ENCODE measurements around the gene CCDC124.
"Not testable (repeated sequence)": the region's sequence is repeated elsewhere in the genome, so short reads cannot be mapped to it uniquely, and the experiment has no call there.

CCDC124 gene

DNA sequence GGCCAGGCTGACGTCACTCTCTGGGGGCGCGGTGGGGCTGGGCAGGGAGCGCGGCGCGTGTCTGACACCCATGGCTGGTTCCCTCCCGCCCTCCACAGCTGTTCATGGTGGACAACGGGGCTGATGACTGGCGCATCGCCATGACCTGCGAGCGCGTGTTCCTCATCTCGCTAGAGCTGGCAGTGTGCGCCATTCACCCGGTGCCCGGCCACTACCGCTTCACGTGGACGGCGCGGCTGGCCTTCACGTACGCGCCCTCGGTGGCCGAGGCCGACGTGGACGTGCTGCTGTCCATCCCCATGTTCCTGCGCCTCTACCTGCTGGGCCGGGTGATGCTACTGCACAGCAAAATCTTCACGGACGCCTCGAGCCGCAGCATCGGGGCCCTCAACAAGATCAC, 48.8 kb downstream of the CCDC124 start:
- DNase-seq (ENCODE audit: low read depth in 2 of 2, low spot score in 1 of 2): no peak

DNA sequence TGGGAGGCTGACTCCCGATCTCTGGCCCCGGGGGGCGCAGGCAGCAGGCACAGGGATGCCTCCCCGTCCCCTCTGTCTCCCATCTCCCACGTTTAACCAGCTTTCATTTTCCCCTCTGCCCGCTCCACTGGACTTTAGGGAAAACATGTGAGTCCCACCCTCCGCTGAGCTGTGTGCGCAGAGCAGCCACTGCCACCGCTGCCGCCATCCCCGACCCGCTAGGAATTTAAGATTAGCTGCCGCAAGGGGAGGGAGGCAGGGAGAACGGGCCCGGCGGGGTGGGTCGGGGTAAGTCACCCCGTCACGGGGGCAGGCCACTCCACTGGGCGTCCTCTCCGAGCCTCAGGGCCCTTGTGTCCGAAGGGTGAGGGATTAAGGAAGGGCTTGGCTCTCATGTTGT, 49.6 kb downstream of the CCDC124 start:
- DNase-seq (ENCODE audit: low read depth in 2 of 2, low spot score in 1 of 2): no peak

DNA sequence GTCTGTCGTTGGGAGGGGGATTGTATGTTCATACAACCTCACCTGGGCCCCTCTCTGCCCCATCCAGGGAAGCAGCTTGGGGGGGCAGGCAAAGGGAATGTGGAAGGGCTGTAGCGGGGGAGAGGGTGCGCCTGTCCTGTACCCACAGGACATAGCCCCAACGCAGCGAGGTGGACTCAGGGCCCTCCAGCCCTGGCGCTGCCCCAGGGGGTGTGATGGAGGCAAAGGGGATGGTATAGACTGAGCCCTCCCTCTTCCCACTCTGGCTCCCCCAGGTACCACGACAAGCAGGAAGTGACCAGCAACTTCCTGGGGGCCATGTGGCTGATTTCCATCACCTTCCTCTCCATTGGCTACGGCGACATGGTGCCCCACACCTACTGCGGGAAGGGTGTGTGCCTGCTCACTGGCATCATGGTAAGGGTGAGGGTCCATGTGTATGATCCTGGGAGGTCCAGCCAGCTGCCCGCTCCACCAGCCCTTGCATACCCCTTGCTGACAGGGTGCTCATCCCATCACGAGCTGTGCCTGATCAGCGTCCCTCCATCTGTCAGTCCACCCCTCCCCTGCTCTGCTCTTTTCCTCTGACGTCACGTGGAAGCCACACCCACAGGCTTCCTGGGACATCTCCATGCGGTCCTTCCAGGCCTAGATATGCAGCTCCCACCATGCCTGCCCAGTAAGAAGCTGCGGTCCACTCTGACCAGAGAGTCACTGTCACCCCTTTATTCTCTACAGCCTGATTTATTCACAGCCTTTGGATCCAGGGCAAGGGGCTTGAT, 52.4 kb downstream of the CCDC124 start:
- DNase-seq (ENCODE audit: low read depth in 2 of 2, low spot score in 1 of 2): no peak

DNA sequence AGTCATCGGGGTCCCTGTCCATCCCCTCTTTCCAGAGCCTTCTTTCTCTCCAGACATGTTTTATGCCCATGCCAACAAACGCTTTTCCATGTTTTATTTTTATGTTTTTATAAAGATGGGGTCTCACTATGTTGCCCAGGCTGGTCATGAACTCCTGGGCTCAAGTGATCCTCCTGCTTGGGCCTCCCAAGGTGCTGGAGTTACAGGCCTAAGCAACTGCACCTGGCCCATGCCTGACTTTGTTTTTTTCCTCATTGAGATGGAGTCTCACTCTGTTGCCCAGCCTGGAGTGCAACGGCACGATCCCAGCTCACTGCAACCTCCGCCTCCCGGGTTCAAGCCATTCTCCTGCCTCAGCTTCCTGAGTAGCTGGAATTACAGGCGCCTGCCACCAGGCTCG, 53.8 kb downstream of the CCDC124 start:
- DNase-seq (ENCODE audit: low read depth in 2 of 2, low spot score in 1 of 2): not testable (repeated sequence)

DNA sequence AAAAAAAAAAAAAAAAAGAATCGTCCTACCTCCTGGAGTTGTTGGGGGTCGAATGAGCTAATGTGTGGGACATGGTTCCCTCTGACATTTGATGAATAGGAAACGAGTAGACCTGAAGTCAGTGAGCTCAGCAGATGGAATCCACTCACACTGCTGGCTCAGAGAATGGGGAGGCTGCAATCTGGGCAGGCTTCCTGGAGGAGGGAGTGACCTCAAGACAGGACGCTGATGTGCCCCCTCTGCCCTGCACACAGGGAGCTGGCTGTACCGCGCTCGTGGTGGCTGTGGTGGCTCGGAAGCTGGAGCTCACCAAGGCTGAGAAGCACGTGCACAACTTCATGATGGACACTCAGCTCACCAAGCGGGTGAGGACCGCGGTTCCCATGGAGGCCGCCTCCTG, 55.3 kb downstream of the CCDC124 start:
- no peak for DNase-seq (ENCODE audit: low read depth in 2 of 2, low spot score in 1 of 2)

DNA sequence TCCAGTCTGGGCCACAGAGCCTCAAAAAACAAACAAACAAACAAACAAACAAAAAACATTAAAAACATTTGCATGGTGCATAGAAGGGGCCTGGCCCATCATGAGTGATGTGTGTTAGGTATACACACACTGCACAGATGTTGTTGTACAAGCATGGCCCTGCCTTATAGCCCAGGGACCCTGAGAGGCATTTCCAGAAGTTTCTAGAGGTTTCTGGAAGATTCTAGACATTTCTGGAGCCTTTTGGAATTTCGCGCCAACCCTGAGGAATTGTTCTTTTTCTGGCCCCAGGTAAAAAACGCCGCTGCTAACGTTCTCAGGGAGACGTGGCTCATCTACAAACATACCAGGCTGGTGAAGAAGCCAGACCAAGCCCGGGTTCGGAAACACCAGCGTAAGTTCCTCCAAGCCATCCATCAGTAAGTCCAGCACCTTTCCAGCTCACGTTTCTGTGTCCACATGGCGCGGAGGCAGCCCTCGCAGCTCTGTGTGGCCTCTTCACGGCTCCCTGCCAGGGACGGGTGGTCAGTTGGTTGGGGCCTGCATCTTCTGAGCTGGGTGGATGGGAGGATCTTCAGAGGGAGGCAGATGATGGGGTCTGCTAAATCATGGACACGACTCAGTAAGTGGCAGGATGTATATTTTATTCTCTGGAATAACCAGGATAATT, 56.7 kb downstream of the CCDC124 start:
- no peak for DNase-seq (ENCODE audit: low read depth in 2 of 2, low spot score in 1 of 2)

DNA sequence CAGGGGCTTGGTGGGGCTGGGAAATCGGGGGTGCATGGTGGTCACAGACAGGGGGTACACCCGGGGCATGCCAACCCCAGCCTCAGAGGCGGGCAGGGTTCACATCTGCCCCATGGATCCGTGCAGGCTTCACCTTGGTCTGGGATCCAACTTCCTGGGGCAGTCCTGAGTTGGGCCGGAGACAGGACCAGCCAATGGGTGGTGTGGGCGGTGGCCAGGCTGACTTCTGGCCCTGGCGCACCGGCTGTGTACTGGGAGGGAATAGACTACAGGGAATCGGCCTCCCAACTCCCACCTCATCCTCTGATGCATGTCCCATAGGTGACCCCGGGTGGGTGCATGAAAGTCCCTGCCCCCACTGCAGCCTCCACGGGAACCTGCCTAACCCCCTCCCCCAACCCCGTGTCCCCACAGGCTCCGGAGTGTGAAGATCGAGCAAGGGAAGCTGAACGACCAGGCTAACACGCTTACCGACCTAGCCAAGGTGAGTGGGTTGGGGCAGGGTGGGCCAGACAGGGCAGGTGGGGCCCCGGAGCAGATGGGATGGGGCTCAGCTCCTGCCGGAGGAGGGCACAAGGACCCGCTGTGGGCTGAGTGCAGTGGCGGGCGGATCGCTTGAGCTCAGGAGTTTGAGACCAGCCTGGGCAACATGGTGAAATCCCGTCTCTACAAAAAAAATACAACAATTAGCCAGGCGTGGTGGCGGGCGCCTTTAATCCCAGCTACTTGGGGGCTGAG, 60.4 kb downstream of the CCDC124 start:
- no peak for DNase-seq (ENCODE audit: low read depth in 2 of 2, low spot score in 1 of 2)

Measured in stimulated activated CD8-positive, alpha-beta memory T cell treated with anti-CD3 and anti-CD28 coated beads, Interleukin-4, amount 100 ng/mL, for 4 hours (primary cell).